Parathyroid adenoma (tissue), 2 donors: ENCODE measurements around the gene RORB.

ENCODE experiments used
- H2AFZ ChIP-seq: fragments of 300-600 bp; sonication (generic); one replicate; pipeline ENCODE4 v1.7.0; 2017; ENCODE audit warnings: antibody characterized with exemption, mild to moderate bottlenecking
- H3K27ac ChIP-seq: fragments of 300-600 bp; sonication (generic); one replicate; pipeline ENCODE4 v1.7.0; 2017
- H3K27me3 ChIP-seq: fragments of 300-600 bp; sonication (generic); one replicate; pipeline ENCODE4 v1.7.0; 2017; ENCODE audit warnings: low read length; ENCODE audit not compliant: control insufficient read depth, insufficient read depth
- H3K36me3 ChIP-seq: fragments of 300-600 bp; sonication (generic); one replicate; pipeline ENCODE4 v1.7.0; 2017; ENCODE audit warnings: low read length; ENCODE audit not compliant: control insufficient read depth, insufficient read depth
- H3K4me1 ChIP-seq: fragments of 300-600 bp; sonication (generic); one replicate; pipeline ENCODE4 v1.7.0; 2017; ENCODE audit warnings: control low read depth
- H3K4me2 ChIP-seq: fragments of 300-600 bp; sonication (generic); one replicate; pipeline ENCODE4 v1.7.0; 2017; ENCODE audit warnings: low read length
- H3K4me3 ChIP-seq: fragments of 300-600 bp; sonication (generic); one replicate; pipeline ENCODE4 v1.7.0; 2017; ENCODE audit warnings: low read depth, low read length
- H3K79me2 ChIP-seq: fragments of 300-600 bp; sonication (generic); one replicate; pipeline ENCODE4 v1.7.0; 2017; ENCODE audit warnings: control low read depth
- H3K9ac ChIP-seq: fragments of 300-600 bp; sonication (generic); one replicate; pipeline ENCODE4 v1.7.0; 2017; ENCODE audit warnings: mild to moderate bottlenecking
- H3K9me3 ChIP-seq: fragments of 300-600 bp; sonication (generic); one replicate; pipeline ENCODE4 v1.7.0; 2017; ENCODE audit warnings: low read length; ENCODE audit not compliant: control insufficient read depth
- TF ChIP-seq, protein P1 (sequence below): fragments of 300-600 bp; sonication (generic); IDR thresholded peaks from one replicate; pipeline ENCODE4 v1.7.0; 2017; ENCODE audit warnings: antibody characterized with exemption, mild to moderate bottlenecking
- donor health status: primary hyperparathyroidism.

RORB gene

DNA sequence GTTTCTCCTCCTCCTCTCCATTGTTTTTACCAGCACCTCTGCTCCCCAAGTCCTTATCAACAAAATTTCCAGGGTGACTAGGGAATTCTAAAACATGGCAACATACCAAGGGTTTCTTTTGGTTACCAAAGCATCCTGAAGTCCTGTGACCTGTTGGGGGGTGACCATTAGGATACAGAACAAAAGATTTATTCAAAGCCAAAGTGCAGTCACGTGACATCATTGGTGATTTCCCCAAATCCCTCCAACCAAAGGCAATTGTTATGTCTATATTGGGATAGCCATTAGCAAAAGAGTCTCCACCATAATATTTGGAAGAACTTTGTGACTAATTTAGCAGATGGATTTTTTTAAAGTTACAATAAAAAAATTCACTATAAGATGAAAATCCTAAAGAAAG is 222.2 kb downstream of the RORB start:
- no peak overlapping the region for H3K4me3 ChIP-seq

DNA sequence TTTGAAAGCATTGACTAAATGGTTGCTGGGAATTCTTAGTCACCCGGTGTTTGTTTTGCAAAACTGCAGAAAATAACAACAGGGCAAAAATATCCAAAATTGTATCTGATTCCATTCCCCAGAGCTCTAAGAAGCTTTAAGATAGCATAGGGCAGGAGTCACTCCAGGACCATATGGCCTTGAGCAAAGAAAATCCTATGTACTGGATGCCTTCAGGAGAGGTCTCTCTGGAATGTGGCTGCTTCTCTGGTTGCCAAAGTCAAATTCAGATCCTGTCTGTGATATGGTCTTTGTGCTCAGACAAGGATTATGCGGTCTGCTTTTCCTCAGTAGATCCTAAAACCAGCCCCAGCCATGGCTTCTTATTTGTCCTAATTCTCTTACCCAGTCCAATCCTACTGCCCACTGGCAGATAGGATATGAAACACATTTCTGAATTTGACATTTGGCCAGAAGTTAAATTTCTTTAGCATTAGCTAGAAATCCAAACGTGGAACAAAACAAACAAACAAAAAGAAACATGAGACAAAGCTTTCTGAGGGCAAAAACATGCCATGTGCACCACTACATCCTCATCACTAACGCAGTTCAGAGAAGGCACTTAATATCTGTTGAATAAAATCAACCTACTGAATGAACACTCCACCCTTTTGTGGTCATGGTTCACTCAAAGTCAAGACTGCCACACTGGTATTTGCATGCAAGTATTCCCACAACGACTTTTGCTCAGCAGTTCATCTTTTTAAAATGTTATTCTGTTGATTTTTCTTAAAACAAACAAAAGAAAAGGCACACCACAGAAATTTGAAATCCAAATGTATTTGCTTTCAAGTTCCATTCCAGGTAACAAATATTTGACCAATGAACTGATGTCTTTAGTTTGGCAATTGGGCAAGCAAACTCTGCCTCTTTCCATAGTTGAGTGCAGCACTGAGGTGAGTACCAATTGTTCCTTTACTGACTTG is 224.8 kb downstream of the RORB start:
- Histone ChIP-seq H3K27ac (no peak overlapping the region), H3K9me3 (no peaks in the 10 kb centered on the region), H2AFZ (no peak overlapping the region), H3K79me2 (no peaks in the 10 kb centered on the region), H3K36me3 (no peaks in the 10 kb centered on the region), H3K4me2 (no peak overlapping the region), H3K9ac (no peak overlapping the region), H3K4me3 (no peak overlapping the region), H3K4me1 (no peaks in the 10 kb centered on the region), H3K27me3 (no peaks in the 10 kb centered on the region)
- TF ChIP-seq, protein P1, sequence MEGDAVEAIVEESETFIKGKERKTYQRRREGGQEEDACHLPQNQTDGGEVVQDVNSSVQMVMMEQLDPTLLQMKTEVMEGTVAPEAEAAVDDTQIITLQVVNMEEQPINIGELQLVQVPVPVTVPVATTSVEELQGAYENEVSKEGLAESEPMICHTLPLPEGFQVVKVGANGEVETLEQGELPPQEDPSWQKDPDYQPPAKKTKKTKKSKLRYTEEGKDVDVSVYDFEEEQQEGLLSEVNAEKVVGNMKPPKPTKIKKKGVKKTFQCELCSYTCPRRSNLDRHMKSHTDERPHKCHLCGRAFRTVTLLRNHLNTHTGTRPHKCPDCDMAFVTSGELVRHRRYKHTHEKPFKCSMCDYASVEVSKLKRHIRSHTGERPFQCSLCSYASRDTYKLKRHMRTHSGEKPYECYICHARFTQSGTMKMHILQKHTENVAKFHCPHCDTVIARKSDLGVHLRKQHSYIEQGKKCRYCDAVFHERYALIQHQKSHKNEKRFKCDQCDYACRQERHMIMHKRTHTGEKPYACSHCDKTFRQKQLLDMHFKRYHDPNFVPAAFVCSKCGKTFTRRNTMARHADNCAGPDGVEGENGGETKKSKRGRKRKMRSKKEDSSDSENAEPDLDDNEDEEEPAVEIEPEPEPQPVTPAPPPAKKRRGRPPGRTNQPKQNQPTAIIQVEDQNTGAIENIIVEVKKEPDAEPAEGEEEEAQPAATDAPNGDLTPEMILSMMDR, result no peak

More for the DNA sequence above, 222.2 kb downstream of the RORB start:
- Histone ChIP-seq H3K36me3 (no peaks in the 10 kb centered on the region), H3K4me2 (no peak overlapping the region), H3K27ac (no peak overlapping the region), H3K79me2 (no peaks in the 10 kb centered on the region), H3K4me1 (no peaks in the 10 kb centered on the region), H3K9ac (no peak overlapping the region), H2AFZ (no peak overlapping the region), H3K27me3 (no peaks in the 10 kb centered on the region), H3K9me3 (no peaks in the 10 kb centered on the region)
- TF ChIP-seq, protein P1, result no peak

DNA sequence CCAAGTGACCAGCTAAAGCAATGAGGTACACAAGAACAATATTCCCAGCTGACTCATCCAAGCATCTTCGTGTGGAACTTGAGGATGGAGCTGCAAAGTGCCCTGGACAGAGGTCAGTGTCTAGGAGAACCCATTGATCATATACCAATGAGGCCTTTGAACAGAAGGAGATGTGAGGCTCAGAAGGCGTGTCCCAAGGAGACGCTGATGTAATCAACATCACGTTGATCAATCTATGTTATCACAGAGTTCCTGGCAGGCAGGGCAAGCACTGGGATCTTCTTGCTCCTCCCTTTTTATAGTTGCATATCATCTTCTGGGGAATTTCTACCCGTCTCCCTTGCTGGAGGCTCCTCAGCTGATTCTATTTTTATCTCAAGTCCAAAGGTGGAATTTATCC is 227.2 kb downstream of the RORB start:
- no peak overlapping the region for H2AFZ ChIP-seq
- no peaks in the 10 kb centered on the region for H3K4me1 ChIP-seq
- no peaks in the 10 kb centered on the region for H3K27me3 ChIP-seq
- H3K4me3 ChIP-seq, result no peak overlapping the region
- H3K36me3 ChIP-seq, result no peaks in the 10 kb centered on the region
- H3K27ac ChIP-seq, result no peak overlapping the region
- no peak overlapping the region for H3K4me2 ChIP-seq
- no peaks in the 10 kb centered on the region for H3K79me2 ChIP-seq
- H3K9ac ChIP-seq, result no peak overlapping the region
- no peaks in the 10 kb centered on the region for H3K9me3 ChIP-seq
- TF ChIP-seq, protein P1, result no peak

DNA sequence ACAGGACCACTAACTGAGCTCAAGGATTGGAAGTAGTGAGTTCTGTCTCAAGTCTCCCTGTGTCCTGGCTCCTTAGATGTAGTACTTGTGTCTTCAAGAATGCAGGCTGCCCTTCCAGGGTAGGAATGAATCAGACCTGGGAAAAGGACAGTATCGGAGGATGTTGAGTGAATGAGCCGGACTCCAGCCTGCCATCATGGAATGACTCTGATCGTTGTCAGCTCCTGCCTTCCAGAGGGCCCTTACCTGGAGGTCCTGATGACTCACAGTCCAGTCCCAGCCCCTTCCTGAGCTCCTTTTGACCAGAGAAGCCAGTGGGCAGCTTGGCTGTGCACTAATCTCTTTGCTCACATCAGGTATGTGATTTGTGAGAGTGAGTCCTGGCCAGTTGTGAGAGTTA is 229.4 kb downstream of the RORB start:
- no peak overlapping the region for H3K9ac ChIP-seq
- TF ChIP-seq, protein P1, result no peak
- H3K79me2 ChIP-seq, result no peaks in the 10 kb centered on the region
- H3K4me1 ChIP-seq, result no peaks in the 10 kb centered on the region
- H3K9me3 ChIP-seq, result no peaks in the 10 kb centered on the region
- H3K4me3 ChIP-seq, result no peak overlapping the region
- H3K27ac ChIP-seq, result no peak overlapping the region
- H3K4me2 ChIP-seq, result no peak overlapping the region
- H2AFZ ChIP-seq, result no peak overlapping the region
- H3K27me3 ChIP-seq, result no peaks in the 10 kb centered on the region
- no peaks in the 10 kb centered on the region for H3K36me3 ChIP-seq
